ENCODE data around the gene NXN.
"Not testable (repeated sequence)": the region's sequence is repeated elsewhere in the genome, so short reads cannot be mapped to it uniquely, and the experiment has no call there.

Gene NXN

DNA sequence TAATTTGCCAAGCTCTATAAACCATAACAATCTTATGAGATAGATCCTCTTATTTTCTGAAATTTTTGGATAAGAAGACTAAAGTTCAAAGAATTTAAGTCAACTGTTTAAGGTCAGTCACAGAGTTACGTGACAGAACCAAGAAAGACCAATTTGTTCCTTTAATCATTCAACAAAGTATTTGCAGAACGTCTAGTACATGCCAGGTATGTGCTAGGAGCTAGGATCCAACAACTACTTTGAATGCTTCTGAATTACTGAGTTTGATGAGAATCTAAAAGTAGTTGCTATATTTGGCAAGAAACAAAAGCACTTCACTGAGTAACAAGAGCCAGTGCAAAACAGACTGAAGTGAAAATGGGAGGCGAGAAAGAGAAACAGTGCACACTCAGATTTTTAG is 212.5 kb downstream of the NXN start:
- DNase-seq (ENCODE audit: low read depth), result no peak

DNA sequence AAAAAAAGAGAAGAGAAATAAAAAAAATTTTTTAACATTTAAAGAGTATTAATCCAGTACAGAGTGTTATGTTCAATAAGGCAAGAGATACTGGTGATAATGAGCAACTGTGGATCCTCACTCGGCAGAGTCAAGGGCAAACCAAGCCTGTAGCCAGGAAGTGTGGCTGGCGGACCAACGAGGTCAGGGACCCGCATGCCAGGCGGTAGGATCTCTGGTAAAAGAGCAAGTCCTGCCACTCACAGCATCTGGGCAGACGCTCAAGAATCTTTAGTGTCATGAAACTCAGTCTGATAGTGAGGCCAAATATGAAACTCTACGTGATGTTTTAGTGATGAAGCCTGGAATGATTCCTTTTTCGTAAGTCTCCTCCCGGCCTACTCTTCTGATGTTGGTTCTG is 219.2 kb downstream of the NXN start:
- no peak for DNase-seq (ENCODE audit: low read depth)

DNA sequence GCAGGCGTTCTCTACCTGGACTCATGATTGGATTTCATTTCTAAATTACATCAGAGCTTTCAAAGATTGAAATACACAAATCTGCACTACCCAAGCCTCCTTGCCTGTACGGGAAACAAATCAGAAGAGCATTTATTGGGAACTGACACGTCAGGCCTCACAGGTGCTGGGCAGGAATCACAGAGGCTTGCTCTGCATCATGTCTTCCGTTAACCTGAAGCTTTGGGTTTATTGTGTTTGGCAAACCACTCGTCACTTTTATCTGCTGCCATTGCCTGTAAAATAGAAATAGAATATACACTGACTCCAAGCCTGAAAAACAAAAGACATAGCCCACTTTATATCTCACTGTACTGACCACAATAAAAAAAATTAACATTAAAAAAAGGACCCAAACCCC is 219.6 kb downstream of the NXN start:
- no peak for DNase-seq (ENCODE audit: low read depth)

DNA sequence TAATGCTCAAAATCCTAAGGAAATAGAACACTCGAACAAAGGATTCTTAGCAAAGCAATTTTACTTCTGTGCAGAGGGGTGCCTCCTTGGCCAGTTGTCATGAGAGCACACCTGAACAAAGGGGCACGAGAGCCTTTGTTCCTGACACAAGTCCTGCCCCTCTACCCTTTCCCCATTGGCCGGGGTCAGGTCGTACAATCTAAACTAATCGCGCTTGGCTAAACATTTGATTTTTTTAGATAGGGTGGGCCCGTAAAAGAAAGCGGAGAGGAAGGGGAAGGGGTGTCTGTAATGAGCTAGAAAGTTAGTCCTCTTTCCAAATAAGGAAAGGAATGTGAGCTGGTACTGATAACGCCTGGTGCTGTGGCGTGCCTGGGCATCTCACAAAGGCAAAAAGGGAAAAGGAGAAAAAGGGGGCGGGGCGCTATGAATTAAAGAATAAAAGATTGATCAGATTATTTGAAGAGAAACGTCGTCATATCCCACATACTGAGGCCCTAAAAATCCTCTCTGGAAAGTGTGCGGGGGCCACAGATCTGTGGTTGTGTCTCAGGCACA is 223.5 kb downstream of the NXN start:
- DNase-seq (ENCODE audit: low read depth), result not testable (repeated sequence)

DNA sequence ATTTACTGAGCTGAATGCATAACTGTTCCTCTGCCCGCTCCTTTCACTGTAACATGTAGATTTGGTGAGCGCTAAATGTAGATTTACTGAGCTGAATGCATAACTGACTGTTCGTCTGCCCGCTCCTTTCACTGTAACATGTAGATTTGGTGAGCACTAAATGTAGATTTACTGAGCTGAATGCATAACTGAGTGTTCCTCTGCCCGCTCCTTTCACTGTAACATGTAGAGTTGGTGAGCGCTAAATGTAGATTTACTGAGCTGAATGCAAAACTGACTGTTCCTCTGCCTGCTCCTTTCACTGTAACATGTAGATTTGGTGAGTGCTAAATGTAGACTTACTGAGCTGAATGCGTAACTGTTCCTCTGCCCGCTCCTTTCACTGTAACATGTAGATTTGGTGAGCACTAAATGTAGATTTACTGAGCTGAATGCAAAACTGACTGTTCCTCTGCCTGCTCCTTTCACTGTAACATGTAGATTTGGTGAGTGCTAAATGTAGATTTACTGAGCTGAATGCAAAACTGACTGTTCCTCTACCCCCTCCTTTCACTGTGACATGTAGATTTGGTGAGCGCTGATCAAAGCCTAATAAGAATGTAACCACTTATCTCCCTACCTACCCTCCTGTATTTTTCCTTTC is 224.1 kb downstream of the NXN start:
- DNase-seq (ENCODE audit: low read depth), result not testable (repeated sequence)

DNA sequence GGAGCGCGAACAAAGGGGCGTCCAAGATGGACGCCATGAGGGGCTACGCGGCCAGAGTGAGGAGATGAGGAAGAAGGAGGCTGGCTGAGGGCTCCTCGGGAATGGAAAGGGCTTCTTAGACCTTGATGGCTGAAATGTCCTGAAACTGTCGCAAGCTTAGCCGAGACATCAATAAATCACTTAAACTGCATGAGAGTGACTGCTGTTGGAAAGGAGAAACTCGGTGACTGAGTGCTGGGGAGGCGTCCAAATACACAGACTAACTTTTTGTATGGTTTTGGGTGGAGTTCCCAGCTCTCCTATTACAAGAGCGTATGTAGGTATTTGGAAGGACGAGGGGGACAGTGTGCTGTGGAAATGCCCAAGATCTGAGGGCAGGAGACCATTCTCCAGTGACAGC is 226.2 kb downstream of the NXN start:
- no peak for DNase-seq (ENCODE audit: low read depth)

DNA sequence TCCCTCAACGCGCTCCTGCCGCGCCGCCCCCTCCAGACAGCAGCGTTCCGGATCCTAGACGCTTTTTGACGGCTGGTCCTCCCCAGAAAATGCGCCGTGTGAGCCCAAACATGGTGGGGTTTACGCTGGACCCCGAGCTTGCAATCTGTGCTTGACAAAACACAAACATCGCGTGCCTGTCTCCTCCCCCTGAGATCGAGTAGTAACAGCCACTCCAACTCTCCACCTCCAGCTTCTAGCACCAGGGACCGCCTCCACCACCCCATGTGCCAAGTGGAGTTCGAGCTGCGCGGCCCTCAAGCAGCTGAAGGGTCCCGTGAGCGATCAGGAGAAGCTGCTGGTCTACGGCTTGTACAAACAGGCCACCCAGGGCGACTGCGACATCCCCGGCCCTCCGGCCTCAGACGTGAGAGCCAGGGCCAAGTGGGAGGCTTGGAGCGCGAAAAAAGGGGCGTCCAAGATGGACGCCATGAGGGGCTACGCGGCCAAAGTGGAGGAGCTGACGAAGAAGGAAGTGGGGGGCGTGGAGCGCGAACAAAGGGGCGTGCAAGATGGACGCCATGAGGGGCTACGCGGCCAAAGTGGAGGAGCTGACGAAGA is 226.9 kb downstream of the NXN start:
- DNase-seq (ENCODE audit: low read depth), result peak; percentile 32

DNA sequence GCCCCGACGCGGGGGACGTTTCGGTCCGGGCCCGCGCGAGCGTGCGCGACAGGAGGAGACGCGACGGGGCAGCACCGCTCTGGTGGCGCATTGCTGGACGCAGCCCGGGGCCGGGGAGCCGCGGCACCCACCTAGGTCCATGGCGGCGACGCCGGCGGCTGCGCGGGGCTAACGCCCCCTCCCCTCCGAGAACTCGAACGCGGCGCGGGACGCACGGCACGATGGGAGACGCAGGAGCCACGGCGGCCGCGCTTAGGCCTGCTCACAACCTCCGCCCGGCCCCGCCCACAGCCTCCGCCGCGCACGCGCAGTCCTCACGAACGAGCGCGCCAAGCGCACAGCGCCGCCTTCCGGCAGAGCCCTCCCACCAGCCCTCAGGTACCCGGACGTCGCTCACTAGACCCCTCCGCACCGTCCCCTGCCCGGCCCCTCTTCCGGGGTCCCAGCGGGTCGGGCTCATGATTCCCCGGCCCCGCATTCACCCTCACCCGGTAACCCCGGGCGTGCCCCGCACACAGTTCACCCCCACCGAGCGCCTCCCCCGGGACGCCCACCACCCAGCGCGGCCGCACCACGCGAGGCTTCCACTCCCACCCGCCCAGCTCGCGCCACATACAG is 227.5 kb downstream of the NXN start, which contains the start of gene GEMIN4:
Gene GEMIN4 (minus strand): TSS at position 263 of the 618 bp plus-strand sequence. CDS start 122 bp downstream, at position 141.
- peak; percentile 57 for DNase-seq (ENCODE audit: low read depth)

DNA sequence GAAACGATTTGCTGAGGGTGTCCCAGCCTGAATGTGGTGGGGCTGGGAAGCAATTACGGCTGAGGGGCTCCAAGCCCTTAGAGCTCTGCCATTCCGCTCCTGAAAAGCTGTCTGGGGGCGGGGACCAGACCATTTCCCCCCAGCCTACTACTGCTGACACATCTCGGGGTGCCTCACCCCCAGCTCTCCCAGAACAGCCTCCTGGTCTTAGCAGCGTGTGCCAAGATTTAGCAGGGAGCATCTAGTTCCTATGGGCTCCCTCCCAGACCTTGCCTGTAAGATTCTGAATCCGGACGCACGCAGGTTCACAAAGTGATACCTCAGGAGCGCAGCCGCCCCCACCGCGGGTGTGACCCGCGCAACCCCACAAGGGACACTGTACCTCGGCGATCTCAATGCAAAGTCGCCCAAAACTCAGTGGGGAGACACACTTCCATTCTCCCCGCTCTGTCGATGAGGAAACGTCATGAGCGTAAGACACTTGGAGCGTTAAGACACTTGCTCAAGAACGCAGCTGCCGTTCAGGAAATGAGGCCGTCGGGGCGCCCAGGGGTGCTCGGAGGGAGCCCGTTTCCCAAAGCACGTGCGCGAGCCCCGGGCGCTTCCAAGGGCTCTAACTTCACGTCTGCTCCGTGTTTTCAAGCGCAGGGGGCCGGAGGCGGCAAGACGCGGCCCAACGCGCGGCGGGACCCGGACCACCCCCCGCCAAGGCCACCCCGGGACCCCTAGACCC is 228.1 kb downstream of the NXN start:
- no peak for DNase-seq (ENCODE audit: low read depth)

DNA sequence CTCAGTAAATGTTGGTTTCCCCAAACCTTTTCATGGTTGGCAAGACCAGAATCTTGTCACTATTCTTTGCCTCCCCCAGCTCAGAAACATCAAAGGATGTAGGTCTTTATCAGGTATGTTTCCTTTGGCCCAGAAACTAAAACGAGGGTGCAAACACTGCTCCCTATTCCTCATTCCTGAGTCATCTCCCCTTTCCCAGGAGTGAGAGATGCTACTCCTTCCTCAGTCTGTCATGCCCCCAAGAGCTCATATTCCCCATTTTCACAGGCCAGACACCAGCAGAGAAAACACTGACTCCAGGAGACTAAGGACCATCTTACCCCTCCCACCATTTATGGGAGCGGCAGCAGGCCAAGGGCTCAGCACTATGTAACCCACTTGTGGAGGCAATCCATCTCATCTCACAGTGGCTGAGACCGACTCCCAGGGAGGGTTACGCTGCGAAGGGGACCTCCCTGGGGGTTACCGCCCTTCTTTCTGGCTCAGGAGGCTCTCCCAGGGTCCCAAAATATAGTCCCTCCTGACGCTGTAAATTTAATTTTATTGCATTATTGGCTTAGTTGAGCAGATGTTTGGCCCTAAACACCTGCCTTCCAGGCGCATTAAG is 229.0 kb downstream of the NXN start:
- no peak for DNase-seq (ENCODE audit: low read depth)

DNA sequence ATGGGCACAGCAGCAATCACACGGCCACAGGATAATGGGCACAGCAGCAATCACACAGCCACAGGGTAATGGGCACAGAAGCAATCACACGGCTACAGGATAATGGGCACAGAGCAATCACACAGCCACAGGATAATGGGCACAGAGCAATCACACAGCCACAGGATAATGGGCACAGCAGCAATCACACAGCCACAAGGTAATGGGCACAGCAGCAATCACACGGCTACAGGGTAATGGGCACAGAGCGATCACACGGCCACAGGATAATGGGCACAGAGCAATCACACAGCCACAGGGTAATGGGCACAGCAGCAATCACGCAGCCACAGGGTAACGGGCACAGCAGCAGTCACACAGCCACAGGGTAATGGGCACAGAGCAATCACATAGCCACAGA is 230.2 kb downstream of the NXN start:
- DNase-seq (ENCODE audit: low read depth), result not testable (repeated sequence)

All from GM04504 (cell line).